AG04450 (cell line): Measurements from ENCODE around the gene SS18L1. TPM values are rescaled to one million over a fixed set of nuclear protein-coding genes. Genes with fewer than 3 reads are reported as not detected.
A peak's percentile ranks its signal among the peaks of the same experiment; 100 is the strongest.
"Not testable (repeated sequence)": the region's sequence is repeated elsewhere in the genome, so short reads cannot be mapped to it uniquely, and the experiment has no call there.

Experiments used
- CTCF ChIA-PET: fragments of 300-600, 350-600 bp; formaldehyde crosslinking; extraction: SDS; loops from one replicate; lab custom pipeline; 2022; ENCODE audit warnings: antibody characterized with exemption, inconsistent platforms; lab: Charles Lee
- POLR2A ChIA-PET: fragments of 350-600 bp; formaldehyde crosslinking; extraction: SDS; loops from one replicate; lab custom pipeline; 2021; ENCODE audit warnings: antibody characterized with exemption, inconsistent platforms; lab: Yijun Ruan, JAX
- DNase-seq: peaks from one replicate; pipeline ENCODE4 v3.0.0-alpha.2; 2011; ENCODE audit warnings: low read depth, low spot score
- H3K27ac ChIP-seq: one replicate; pipeline ENCODE4 v1.5.1; 2012; ENCODE audit warnings: low read depth, low read length, control low read depth
- H3K27me3 ChIP-seq: one replicate; pipeline ENCODE4 v1.6.0; 2012; ENCODE audit warnings: low read length; ENCODE audit not compliant: control insufficient read depth, insufficient read depth
- H3K4me3 ChIP-seq: 2 replicates; pipeline ENCODE4 v1.5.1; 2011; ENCODE audit warnings: mild to moderate bottlenecking, low read depth, low read length, control low read depth
- H3K9me3 ChIP-seq: 2 replicates; pipeline ENCODE4 v1.5.1; 2012; ENCODE audit warnings: low read length; ENCODE audit not compliant: control insufficient read depth, insufficient read depth
- CTCF ChIP-seq: IDR thresholded peaks from 2 replicates; pipeline ENCODE4 v1.5.1; 2011; ENCODE audit warnings: low read depth, low read length, control low read depth, inconsistent platforms
- polyA plus RNA-seq: library from polyadenylated mRNA; depleted of rRNA; stranded (reverse); fragments of >200 nt; gene quantifications from 2 replicates; pipeline ENCODE4 v1.2.3, GENCODE V29; 2011

SS18L1 gene
- polyA plus RNA-seq, 1 experiment, result 6.8 TPM

- no peak overlapping the region for H3K4me3 ChIP-seq
- peaks cover 7% of the 10 kb centered on the region; the same call in 1 of the 2 replicates for H3K9me3 ChIP-seq
- no peak for TF ChIP-seq CTCF
- no peak for DNase-seq
- CTCF ChIA-PET, result interaction anchor here (1.3 kb wide), 1 partner anchor 9 kb away, joined by 4 read pairs; no protein-coding TSS in a partner anchor
- POLR2A ChIA-PET, result no interaction called here
- H3K27me3 ChIP-seq, result no peaks in the 10 kb centered on the region
- no peak overlapping the region for H3K27ac ChIP-seq
Measured at GRCh38 chr20:62147528-62147927, 4.0 kb downstream of the SS18L1 start.

- DNase-seq, POLR2A ChIA-PET: not testable (repeated sequence)
Measured at GRCh38 chr20:62148383-62148782, 4.8 kb downstream of the SS18L1 start.

GRCh38 chr20:62148908-62149314 lies 5.3 kb downstream of the SS18L1 start:
- H3K4me3 ChIP-seq, result no peak overlapping the region
- CTCF ChIA-PET, result interaction anchor here (0.5 kb wide), 1 partner anchor 149 kb away, joined by 3 read pairs; no protein-coding TSS in a partner anchor
- no peaks in the 10 kb centered on the region for H3K27me3 ChIP-seq
- no peak for TF ChIP-seq CTCF
- H3K27ac ChIP-seq, result no peak overlapping the region
- no peak for DNase-seq
- peaks cover 12% of the 10 kb centered on the region for H3K9me3 ChIP-seq
- POLR2A ChIA-PET, result no interaction called here

More at GRCh38 chr20:62148383-62148782, 4.8 kb downstream of the SS18L1 start:
- not testable (repeated sequence) for H3K27me3 ChIP-seq, H3K27ac ChIP-seq, H3K9me3 ChIP-seq, H3K4me3 ChIP-seq
- CTCF ChIA-PET, result interaction anchor here (1.3 kb wide), 1 partner anchor 8 kb away, joined by 4 read pairs; no protein-coding TSS in a partner anchor

- TF ChIP-seq CTCF, result no peak
- H3K9me3 ChIP-seq, result peaks cover 12% of the 10 kb centered on the region
- ChIA-PET POLR2A (interaction anchor here (0.6 kb wide), 1 partner anchor 12 kb away, joined by 5 read pairs; no protein-coding TSS in a partner anchor), CTCF (no interaction called here)
- peak overlapping the region; percentile 21 for H3K27ac ChIP-seq
- no peak overlapping the region for H3K4me3 ChIP-seq
- no peak for DNase-seq
- H3K27me3 ChIP-seq, result no peaks in the 10 kb centered on the region
Measured at GRCh38 chr20:62149532-62150309, 6.2 kb downstream of the SS18L1 start.

- no peak for TF ChIP-seq CTCF
- Histone ChIP-seq H3K27me3 (no peaks in the 10 kb centered on the region), H3K9me3 (peaks cover 12% of the 10 kb centered on the region), H3K27ac (no peak overlapping the region), H3K4me3 (no peak overlapping the region)
- CTCF ChIA-PET, result no interaction called here
- DNase-seq, result no peak
- POLR2A ChIA-PET, result no interaction called here
Measured at GRCh38 chr20:62150310-62150575, 6.7 kb downstream of the SS18L1 start.
